MM.1S (cell line): ENCODE data around the gene EVI5.

Source experiments
- DNase-seq: peaks from one replicate; pipeline ENCODE4 v3.0.0-alpha.2; 2015
- H2AFZ ChIP-seq: fragments of 300-600 bp; sonication (generic); 2 replicates; pipeline ENCODE4 v1.6.0; 2016; ENCODE audit warnings: antibody characterized with exemption, low read length
- H3F3A ChIP-seq: fragments of 300-600 bp; sonication (generic); 2 replicates; pipeline ENCODE4 v1.6.1; 2016; ENCODE audit warnings: mild to moderate bottlenecking, antibody characterized with exemption, low read length, moderate library complexity, mixed read lengths; ENCODE audit not compliant: insufficient read depth
- H3K27ac ChIP-seq: fragments of 300-600 bp; sonication (generic); 2 replicates; pipeline ENCODE4 v1.5.1; 2016; ENCODE audit warnings: mild to moderate bottlenecking, low read length
- H3K27me3 ChIP-seq: fragments of 300-600 bp; sonication (generic); replicated peaks from 2 replicates; pipeline ENCODE4 v1.6.0; 2016; ENCODE audit warnings: low read length; ENCODE audit not compliant: insufficient read depth
- H3K36me3 ChIP-seq: fragments of 300-600 bp; sonication (generic); replicated peaks from 2 replicates; pipeline ENCODE4 v1.6.1; 2016; ENCODE audit warnings: mild to moderate bottlenecking, low read length, mixed read lengths; ENCODE audit not compliant: insufficient read depth
- H3K4me1 ChIP-seq: fragments of 300-600 bp; sonication (generic); 2 replicates; pipeline ENCODE4 v1.6.1; 2016; ENCODE audit warnings: low read length, mixed read lengths
- H3K4me2 ChIP-seq: fragments of 300-600 bp; sonication (generic); 2 replicates; pipeline ENCODE4 v1.6.0; 2016; ENCODE audit warnings: low read depth, low read length
- H3K4me3 ChIP-seq: fragments of 300-600 bp; sonication (generic); 2 replicates; pipeline ENCODE4 v1.5.1; 2016; ENCODE audit warnings: low read length, mixed read lengths
- H3K79me2 ChIP-seq: fragments of 300-600 bp; sonication (generic); 2 replicates; pipeline ENCODE4 v1.6.1; 2016; ENCODE audit warnings: mixed run types, low read length, mixed read lengths
- H3K9ac ChIP-seq: fragments of 300-600 bp; sonication (generic); 2 replicates; pipeline ENCODE4 v1.6.1; 2016; ENCODE audit warnings: low read length, mixed read lengths
- H3K9me2 ChIP-seq: fragments of 300-600 bp; sonication (generic); replicated peaks from 2 replicates; pipeline ENCODE4 v1.6.1; 2016; ENCODE audit warnings: mild to moderate bottlenecking, low read length, mixed read lengths; ENCODE audit not compliant: insufficient read depth
- H3K9me3 ChIP-seq: fragments of 300-600 bp; sonication (generic); replicated peaks from 2 replicates; pipeline ENCODE4 v1.6.1; 2016; ENCODE audit warnings: mild to moderate bottlenecking, low read length, mixed read lengths; ENCODE audit not compliant: insufficient read depth
- H4K20me1 ChIP-seq: fragments of 300-600 bp; sonication (generic); 2 replicates; pipeline ENCODE4 v1.6.1; 2016; ENCODE audit warnings: mild to moderate bottlenecking, low read length, moderate library complexity, mixed read lengths; ENCODE audit not compliant: insufficient read depth
- CTCF ChIP-seq: fragments of 300-600 bp; sonication (generic); IDR thresholded peaks from 2 replicates; pipeline ENCODE4 v1.5.1; 2016; ENCODE audit warnings: antibody characterized with exemption, low read length, mixed read lengths
- EZH2 ChIP-seq: fragments of 300-600 bp; sonication (generic); optimal IDR thresholded peaks from 2 replicates; pipeline ENCODE3; 2017; ENCODE audit warnings: low read depth, mild to moderate bottlenecking, antibody characterized with exemption, low read length, mixed read lengths
- EZH2phosphoT487 ChIP-seq: fragments of 300-600 bp; sonication (generic); IDR thresholded peaks from 2 replicates; pipeline ENCODE4 v1.6.1; 2018; ENCODE audit warnings: antibody characterized with exemption, low read length

Gene EVI5

DNA sequence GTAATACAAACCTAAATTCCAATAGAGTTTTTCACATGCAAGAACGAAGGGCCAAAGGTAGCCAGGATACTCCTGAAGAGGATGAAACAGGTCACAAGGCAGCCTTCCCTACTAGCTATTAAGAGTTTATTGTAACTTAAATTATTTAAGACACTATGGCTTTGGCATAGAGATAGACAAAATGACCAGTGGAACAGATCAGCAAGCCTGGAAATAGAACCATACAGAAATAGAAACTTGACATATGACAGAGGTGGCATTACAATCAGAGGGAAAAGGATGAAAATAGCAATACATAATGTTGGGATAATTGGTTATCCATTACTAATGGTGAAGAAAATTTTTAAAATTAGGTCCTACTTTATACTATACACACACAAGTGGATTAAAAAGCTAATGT is 314.7 kb downstream of the EVI5 start:
- DNase-seq = no peak
- Histone ChIP-seq H3K4me2 (no peak overlapping the region), H3F3A (peaks cover 4% of the 10 kb centered on the region), H2AFZ (no peak overlapping the region), H3K27ac (no peak overlapping the region), H3K9me3 (no peaks in the 10 kb centered on the region), H4K20me1 (no peaks in the 10 kb centered on the region), H3K9ac (no peak overlapping the region), H3K4me1 (no peaks in the 10 kb centered on the region), H3K9me2 (no peaks in the 10 kb centered on the region), H3K79me2 (no peaks in the 10 kb centered on the region), H3K36me3 (no peaks in the 10 kb centered on the region), H3K4me3 (no peak overlapping the region), H3K27me3 (no peaks in the 10 kb centered on the region)
- TF ChIP-seq EZH2phosphoT487 (no peak), EZH2 (no peak), CTCF (no peak)

GRCh38 chr1:92466683-92467352 is 318.1 kb downstream of the EVI5 start:
- no peak overlapping the region for H2AFZ ChIP-seq
- no peak for TF ChIP-seq CTCF

GRCh38 chr1:92465256-92465647 is 319.7 kb downstream of the EVI5 start:
- H2AFZ ChIP-seq = no peak overlapping the region
- no peak for TF ChIP-seq CTCF
- TF ChIP-seq EZH2 = no peak
- TF ChIP-seq EZH2phosphoT487 = no peak
- H3K27ac ChIP-seq = no peak overlapping the region
- H3K4me3 ChIP-seq = no peak overlapping the region
- DNase-seq = no peak
- H3F3A ChIP-seq = peaks cover 12% of the 10 kb centered on the region
- H3K79me2 ChIP-seq = no peaks in the 10 kb centered on the region
- no peak overlapping the region for H3K9ac ChIP-seq
- H3K36me3 ChIP-seq = no peaks in the 10 kb centered on the region
- no peak overlapping the region for H3K4me2 ChIP-seq
- no peaks in the 10 kb centered on the region for H4K20me1 ChIP-seq
- H3K9me2 ChIP-seq = no peaks in the 10 kb centered on the region
- no peaks in the 10 kb centered on the region for H3K9me3 ChIP-seq
- H3K27me3 ChIP-seq = no peaks in the 10 kb centered on the region
- peaks cover 28% of the 10 kb centered on the region for H3K4me1 ChIP-seq

More at GRCh38 chr1:92466683-92467352, 318.1 kb downstream of the EVI5 start:
- Histone ChIP-seq H3K9me2 (no peaks in the 10 kb centered on the region), H3K27me3 (no peaks in the 10 kb centered on the region), H3F3A (peaks cover 7% of the 10 kb centered on the region), H3K4me2 (no peak overlapping the region), H4K20me1 (no peaks in the 10 kb centered on the region), H3K36me3 (no peaks in the 10 kb centered on the region), H3K4me3 (no peak overlapping the region), H3K79me2 (no peaks in the 10 kb centered on the region), H3K9me3 (no peaks in the 10 kb centered on the region), H3K4me1 (peaks cover 21% of the 10 kb centered on the region), H3K27ac (no peak overlapping the region), H3K9ac (no peak overlapping the region)
- DNase-seq = no peak
